C1 segment of cervical spinal cord (tissue), 14 donors: ENCODE results near the gene RAD51B.

Source experiments
- DNase-seq, 14 donors: peaks; one replicate each; lab custom pipeline; 2025; lab: John Stamatoyannopoulos, UW

RAD51B gene

DNA sequence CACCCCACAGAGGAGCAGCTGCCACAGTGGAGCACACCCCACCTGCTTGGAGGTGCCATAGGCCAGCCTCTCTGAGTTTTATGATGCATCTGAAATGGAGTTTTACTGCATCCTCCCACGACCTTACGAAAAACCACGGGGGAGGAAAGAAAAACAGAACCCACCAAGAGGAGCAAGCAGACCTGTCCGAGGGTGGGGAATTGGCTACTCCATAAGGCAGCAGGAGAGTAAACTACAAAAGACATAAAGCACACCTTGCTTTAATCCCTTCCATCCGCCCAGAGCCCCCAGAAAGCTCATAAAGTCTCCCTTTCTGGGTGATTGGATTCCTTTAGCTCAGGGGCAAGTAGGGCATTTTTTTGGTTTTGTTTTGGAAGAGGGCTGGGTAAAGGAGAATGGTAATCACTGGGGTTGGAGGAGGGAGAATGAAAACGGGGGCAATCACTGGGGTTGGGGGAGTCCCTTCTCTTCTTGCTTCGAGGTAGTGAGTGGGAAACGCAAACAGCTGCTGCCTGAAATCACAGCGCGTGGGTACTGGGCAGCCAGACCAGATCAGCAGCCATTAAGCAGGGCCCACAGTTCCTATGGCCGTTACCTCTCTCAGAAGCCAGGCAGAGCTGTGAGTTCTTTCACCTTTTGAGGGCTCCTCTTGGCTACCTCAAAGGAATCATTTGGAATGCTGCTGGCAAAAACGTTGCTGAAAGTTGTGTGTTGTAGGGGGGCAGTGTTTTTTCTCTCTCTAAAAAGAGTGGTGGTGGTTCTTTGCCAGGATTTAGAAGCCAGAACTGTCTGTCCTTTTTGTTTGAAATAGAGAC is 539.6 kb downstream of the RAD51B start:
- peak in 5 of 14 donors; percentile 21 to 31 (median 30) for DNase-seq

DNA sequence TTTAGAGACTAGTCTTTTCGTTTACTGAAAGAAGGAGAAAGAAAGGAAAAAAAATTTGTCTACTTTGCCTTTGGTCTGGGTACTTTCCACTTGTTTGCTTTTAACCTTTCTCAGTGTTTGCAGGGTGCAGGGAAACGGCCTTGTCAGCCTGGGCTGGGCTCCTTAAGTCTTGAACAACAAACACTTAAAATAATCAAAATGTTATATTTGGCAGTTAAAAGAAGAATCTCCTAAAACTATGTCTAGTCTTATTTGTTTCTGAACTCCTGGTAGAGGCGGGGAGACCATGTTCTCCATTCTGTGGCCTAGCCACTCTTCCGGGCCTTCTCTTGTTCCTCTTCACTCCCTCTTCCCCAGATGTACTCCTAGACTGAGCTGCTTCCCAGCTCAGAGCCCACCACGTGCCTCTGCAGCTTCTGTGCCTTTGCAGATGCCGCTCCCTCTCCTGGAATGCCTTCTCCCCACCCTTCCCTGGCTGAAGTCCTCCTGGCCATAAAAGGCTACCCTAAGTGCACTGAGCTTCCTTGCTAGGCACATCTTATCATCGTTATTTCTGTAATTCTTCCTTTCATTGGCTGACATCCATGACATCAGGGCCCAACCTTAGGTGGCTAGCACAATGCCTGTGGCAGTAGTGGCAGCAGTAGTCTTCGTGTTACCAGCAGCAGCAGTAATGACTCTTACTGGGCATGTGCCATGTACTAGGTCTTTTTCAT is 540.4 kb downstream of the RAD51B start:
- DNase-seq: peak in 6 of 14 donors; percentile 22 to 44 (median 34)

DNA sequence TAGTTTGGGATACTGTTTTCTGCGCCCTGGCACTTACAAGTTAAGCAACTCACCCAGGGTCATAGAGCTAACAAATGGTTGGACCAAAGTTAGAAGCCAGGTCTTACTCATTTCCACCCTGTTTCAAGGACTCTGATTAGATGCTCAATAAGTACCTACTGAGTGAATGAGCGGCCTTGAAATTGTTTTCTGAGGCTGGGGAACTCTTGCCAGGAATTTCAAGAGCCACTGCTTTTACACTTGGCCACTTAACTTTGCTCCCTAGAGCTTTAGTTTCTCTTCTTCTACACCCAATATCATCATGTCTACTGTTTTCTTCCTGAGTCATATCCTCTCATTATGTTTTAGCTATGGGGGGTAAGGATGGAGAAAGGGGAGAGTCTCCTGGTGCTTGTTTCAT is 541.7 kb downstream of the RAD51B start:
- DNase-seq: no peak

DNA sequence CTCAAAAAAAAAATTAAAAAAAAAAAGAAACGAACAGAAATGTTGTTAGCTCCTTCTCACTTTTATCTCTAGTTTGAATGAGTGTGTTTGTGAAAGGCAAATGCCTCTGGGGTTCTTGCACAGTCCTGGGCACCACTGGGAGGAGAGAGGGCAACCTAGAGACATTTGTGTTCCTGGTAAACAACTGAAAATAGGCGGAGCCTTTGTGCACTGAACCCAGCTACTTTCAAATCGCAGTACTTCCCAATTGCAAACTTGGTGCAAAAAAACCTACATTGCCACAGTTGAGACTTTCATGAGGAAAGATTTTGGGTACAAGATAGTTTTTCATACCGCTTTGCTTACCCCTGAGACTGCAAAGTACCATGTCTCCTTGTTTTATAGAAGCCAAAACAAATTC is 543.3 kb downstream of the RAD51B start:
- DNase-seq: no peak

DNA sequence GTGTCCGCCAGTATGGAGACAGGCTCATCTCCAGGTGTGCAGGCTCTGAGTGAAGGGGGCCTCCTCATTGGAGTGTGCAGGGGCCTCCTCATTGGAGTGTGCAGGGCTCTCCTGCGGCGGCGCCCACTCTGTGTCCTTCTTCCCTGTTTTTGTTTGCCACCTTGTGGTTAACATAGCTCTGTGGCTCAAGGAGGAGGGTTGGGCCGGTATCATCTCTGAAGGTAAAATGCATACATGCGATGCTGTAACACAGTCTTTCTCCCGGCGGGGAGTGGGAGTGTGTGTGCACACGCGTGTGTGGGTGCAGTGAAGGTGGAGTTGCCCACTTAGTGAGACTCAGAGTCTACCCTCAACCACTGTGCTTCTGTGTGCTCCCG is 543.9 kb downstream of the RAD51B start:
- peak in 1 of 14 donors; percentile 47 for DNase-seq

DNA sequence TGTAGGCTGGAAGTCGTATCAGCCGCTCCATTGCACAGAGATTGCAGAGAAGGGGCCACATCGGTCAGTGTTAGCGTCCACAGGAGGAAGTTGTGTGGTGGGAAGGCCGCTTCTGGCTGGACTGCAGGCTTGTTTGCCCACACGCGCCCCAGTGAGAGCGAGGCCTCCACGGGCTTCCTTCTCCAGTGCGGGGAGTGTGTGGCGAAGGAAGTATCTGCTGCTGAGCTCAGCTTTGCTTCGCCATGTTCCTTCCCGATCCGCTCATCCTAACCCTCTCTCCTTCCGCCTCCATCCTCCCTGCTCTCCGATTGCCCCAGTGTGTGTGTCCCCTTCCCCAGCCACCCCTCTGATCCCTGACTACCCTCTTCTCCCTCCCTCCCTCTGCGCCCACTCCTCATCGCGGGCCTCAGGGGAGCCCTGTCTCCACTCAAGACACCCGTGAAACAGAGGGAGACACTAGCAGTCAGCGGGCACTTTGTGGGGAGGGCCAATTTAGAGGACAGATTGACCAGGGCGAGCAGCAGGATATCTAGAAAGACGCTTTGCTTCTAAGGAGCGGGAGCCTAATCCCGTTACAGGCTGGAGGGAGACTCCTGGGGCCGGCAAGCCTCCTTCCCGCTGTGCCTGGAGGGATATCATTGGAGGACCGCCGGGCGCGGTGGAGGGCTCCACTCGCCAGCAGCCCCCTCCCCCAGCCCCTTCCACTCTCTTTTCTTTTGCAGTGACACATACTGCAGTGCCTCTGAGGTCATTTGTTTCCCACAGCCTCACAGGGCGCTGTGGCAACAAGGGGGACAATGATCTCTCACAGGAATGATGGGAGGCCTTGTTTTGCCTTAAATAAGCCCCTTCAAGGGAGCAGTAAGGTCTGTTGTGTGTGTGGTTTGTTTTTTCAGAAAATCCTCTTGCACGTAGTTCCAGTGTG is 544.5 kb downstream of the RAD51B start:
- DNase-seq: peak in 12 of 14 donors; percentile 2 to 73 (median 38)

DNA sequence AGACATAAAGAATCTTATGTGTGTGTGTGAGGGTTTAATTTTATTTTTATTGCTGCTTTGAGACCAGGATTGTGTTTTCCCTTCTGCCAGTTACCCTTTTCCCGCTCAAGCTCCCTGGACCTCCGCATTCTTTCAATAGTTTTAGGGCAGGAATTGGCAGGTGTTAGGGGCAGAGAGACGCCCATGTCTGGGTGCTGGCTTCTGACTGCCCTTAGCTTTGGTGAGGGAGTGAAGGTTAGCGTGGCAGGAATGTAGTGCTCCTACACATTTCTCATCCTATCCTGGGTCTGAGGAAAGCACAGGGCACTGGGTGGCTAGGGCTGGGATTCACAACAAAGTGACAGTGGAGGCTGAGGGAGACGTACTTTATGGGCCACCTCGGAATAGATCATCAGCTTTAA is 545.2 kb downstream of the RAD51B start:
- peak in 1 of 14 donors; percentile 53 for DNase-seq

DNA sequence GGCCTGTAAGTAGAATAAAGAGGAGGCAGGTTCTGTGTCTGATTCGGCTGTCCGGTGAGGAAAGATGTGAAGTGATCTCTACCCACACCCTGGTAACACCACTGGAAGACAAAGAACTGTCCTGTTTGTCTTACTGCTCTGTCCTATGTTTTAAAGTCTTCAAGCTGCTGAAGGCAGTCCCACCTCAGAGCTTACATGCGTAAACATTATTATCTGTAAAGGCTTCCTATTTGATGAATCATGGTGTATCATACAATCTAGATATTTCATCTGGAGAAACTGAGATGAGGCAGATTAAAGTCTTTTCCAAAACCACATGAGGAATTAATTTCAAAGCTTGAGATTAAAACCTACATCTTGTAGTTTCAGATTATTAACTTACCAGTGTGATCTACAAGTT is 545.6 kb downstream of the RAD51B start:
- DNase-seq: no peak

DNA sequence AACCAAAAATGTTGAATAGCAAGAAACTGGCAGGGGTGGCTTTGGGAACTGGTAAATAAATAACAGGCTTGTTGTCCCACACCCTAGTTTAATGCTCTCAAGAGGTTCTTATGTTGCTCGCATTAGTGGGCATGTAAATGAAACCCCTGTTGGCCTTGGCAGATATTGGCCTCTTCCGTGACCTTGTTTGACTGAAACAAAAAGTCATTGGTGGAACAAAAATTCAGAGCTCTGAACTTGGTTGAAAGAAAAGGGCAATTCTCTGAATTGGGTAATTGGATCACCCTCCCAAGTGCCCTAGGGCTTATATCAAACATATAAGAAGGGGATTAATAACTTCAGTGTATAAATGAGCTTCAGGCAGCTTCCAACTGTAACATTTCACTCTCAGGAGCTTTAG is 547.1 kb downstream of the RAD51B start:
- no peak for DNase-seq

DNA sequence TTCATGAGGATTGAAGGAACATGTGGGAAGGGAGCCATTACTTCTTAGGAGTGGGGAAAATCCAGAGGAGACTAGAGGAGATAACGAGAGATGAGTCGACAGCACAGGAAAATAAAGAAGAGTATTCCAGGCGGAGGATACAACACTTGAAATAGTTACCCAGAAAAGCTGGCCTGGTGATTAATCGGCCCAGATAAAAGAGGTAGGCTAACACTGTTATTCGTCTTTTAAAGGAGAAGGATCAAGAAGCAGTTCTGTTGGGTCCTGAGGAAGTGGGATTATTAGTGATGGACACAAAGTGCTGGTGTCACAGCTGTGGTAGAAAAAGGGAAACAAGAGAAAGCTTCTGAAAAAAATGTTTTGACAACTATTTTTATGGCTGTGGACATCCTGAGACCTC is 548.0 kb downstream of the RAD51B start:
- DNase-seq: no peak

DNA sequence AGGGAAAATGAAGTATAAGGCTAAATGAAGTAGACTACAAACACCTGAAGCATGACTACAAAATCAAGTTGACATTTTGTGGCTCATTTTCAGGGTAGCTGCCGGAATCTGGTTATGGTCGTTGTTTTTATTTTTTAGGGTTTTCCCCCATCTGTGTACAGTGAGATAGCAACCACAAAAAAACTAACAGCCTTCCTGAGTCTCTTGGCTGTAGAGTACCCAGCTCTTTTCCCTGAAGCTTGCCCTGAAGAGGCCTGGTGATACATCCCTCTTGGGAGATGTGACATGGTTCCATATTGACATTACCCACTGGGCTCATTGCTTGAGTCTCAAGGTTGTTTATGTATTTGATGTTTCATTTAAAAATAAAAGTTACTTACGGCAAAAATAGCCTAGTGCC is 549.3 kb downstream of the RAD51B start:
- no peak for DNase-seq

DNA sequence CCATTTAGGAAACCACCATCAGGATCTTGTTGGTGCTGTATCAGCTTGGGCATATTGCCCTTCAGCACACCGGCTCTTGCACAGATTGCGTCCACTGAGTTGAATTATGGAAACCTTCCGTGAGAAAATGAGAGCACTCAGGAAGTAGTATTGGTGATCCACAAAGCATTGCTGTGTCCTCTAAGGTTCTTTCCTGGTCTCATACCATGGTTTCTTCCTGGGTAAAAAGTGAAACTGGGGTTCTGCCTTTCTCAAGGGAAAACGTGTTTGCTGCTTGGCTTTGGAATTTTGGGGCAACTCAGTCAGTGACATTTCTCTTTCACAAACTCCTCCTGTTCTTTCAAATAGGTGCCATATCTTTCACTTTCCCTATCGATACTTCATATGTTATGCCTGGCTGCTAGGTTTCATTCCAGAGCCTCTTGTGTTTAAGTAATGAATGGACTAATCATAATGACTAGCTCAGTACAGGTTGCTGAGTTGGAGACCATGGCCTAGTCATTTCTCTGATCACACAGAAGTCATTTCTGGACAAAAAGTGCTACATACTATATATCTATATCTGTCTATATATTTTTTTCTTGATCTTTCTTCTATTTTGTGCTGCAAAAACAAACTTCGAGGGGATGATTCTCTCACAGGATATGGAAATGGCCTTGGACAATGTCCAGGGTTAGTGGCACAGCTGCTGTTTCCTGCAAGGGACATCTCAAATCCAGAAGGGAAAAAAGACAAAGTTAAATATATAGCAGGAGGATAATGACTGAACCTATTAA is 549.9 kb downstream of the RAD51B start:
- no peak for DNase-seq

DNA sequence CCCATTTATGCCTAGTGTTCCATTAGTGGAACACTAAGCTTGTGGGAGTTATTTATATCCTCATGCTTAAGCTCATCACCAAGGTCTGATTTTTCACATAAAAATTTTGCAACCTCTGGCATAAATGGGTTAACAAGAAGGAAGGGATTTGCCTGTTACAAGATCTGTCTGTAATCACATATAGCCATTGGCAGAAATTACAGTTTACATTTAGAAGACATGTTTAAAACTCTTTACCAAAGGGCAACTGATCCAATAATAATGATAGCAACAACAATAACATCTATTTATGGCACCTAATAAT is 550.4 kb downstream of the RAD51B start:
- DNase-seq: no peak

DNA sequence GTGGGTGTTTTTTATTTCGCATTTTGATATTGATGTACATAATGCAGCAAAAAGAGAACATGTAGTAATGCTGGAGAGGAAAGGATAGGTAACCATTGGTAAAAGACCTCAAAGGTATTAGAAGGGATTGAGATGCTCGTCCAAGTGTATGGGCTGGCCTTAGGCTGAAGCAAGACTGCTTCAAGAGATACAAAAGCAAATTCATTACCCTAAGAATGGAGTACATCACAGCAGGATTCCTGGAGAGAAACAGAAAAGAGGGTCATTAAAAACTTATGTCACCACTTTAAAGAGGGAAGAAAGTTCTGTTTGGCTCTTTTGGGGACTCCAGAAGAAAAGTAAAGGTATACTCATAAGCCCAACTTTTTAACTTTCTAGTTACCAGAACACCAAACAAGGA is 552.8 kb downstream of the RAD51B start:
- no peak for DNase-seq

DNA sequence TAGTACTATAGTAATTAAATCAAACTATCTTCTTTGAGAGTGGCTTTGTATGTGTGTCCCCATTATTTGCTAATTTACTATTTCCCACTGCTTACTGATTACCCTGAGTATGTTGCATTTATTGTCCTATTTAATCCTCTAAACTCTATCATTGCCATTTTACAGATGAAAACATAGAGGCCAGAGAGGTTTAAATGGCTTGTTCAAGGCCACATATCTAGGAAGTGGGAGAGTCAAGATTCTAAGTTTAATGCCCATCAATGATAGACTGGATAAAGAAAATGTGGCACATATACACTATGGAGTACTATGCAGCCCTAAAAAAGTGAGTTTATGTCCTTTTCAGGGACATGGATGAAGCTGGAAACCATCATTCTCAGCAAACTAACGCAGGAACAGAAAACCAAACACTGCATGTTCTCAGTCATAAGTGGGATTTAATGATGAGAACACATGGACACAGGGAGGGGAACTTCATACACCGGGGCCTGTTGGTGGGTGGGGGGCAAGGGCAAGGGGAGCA is 553.6 kb downstream of the RAD51B start:
- DNase-seq: no peak

DNA sequence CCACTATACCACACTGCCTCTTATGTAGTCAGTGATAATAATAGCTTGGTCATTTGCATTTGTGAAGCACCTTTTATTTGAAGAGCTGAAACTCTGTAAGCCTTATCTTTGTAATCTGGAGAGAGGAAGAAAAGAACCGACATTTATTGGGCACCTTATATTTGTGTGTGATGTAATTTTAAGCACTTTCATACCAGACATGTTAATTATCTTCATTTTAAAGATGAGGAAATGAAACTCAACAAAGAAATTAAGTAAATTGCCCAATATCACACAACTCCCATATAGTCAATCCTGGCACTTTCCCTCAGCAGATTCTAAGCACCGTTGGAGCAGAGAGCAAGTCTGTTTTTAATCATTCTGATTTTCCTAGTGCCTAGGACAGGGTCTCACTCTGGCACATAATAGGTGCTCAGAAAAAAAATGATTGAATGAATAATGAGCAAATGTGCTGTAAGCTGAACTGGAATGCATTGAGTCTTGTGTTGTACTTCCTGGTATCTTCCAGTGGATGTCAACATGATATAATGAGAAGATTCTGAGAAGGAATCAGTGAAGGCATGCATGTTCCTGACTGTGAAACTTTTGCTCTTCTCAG is 554.4 kb downstream of the RAD51B start:
- no peak for DNase-seq

DNA sequence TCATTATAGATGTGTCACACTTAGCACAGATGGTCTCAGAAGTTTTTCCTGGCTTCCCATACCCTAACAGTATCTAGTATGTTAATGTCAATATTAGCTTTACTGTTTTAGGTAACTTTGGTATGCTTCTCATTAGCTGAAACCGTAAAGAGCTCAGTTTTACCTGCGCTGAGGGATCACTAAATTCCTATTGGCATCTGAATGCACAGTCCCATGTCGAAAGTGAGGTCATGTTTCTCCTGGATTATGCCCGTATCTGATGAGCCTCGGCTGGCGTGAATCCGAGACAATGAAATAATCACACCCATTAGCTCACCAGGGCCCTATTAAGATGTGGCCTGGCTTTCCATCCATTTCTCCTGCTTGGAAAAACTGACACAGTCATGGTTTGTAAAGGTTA is 555.1 kb downstream of the RAD51B start:
- no peak for DNase-seq

DNA sequence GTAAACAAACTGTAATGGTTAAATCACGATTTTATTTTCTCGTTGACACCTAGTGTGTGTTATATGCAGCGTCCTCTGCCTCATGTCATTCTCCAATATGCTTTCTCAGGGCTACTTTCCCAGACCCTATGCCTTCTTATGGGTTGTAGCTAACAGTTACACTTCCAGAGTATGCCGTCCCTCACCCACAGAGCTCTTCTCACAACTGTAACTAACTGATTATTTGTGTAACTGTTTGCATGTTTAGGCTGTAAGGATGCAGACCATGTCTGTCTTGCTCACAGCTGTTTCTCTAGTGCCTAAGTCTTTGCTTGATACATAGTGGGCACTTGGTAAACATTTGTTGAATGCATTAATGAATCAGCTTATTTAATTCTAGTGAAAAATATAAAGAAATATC is 555.8 kb downstream of the RAD51B start:
- no peak for DNase-seq

DNA sequence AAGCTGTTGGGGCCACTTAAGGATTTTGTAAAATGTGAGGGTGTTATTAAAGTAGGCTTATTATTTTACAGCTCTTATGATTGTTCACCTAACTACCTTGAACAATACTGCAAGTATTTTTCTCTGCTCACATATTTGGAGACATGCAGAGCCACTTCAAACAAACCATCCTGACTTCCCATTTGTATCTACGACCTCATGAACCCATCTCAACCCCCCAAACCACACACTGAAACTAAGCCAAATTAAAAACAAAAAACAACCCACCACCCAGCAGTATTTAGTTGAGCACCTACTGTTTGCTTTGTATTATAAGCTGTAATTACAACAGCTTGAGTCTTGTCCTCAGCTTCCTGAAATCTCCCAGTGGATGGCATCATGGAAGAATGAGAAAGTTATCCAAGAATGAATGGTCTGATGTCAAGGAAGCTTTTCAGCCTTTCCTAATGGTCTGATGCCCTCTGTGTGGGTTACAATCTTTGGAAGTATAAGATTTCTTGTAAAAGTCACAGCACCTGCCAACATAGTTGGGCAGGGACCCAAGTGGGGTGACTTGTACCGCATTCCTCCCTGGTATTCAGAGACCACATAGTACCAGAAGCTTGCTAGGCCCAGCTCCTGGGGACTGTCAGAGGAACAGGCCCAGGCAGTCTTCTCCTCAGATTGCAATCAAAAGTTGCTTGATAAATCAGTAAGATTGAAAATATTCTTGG is 556.6 kb downstream of the RAD51B start:
- no peak for DNase-seq

DNA sequence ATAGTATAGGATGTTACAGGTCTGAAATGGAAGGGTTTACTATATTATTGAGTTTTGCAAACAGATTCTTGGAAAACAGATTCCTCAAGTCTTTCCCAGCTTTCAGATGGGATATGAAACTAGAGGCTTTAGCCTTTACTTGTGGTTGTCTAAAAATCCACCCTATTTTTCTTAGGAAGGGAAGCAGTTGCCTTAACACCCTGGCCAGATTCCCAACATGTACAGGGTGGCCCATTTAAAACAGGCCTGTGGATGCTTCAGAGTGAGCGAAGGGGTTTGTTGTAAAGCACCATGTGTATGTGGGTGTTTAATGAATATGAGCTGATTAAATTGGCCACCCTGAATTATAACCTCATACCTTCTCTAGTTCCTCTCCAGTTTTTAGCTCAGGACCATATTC is 557.4 kb downstream of the RAD51B start:
- no peak for DNase-seq
